Keratinocyte (primary cell): ENCODE data around the gene FHIT. TPM values are rescaled to one million over a fixed set of nuclear protein-coding genes. Genes with fewer than 3 reads are reported as not detected.

Source experiments
- DNase-seq: peaks from one replicate; pipeline ENCODE4 v3.0.0-alpha.2; 2011; ENCODE audit warnings: low read depth, missing footprints, low spot score
- FAIRE-seq: peaks from 2 replicates; lab custom pipeline; 2011; peaks lifted over from hg19 to GRCh38; lab: Jason Lieb, UNC
- H2AFZ ChIP-seq: 2 replicates; pipeline ENCODE4 v1.6.0; 2012; ENCODE audit warnings: low read length, control low read depth, inconsistent platforms; ENCODE audit not compliant: control insufficient read depth
- H3K27ac ChIP-seq: 2 replicates; pipeline ENCODE4 v1.5.1; 2011; ENCODE audit warnings: low read length; ENCODE audit not compliant: control insufficient read depth, insufficient read depth
- H3K27me3 ChIP-seq: 3 replicates; pipeline ENCODE4 v1.6.0; 2011; ENCODE audit warnings: low read length; ENCODE audit not compliant: control insufficient read depth, insufficient read depth; ENCODE audit errors: extremely low read depth
- H3K36me3 ChIP-seq, 2 experiments: 2 replicates in 1 of 2; 3 replicates in 1 of 2; pipeline ENCODE4 v1.5.1; 2011; ENCODE audit warnings: low read length in 2 of 2, mild to moderate bottlenecking in 1 of 2; ENCODE audit not compliant: control insufficient read depth in 2 of 2, insufficient read depth in 2 of 2; ENCODE audit errors: extremely low read depth in 1 of 2
- H3K4me1 ChIP-seq: 3 replicates; pipeline ENCODE4 v1.5.1; 2011; ENCODE audit warnings: low read length; ENCODE audit not compliant: control insufficient read depth, insufficient read depth; ENCODE audit errors: extremely low read depth
- H3K4me2 ChIP-seq: 3 replicates; pipeline ENCODE4 v1.6.0; 2011; ENCODE audit warnings: low read depth, low read length; ENCODE audit not compliant: control insufficient read depth, insufficient read depth; ENCODE audit errors: extremely low read depth
- H3K4me3 ChIP-seq, 3 experiments: fragments of 200-600 bp in 1 of 3; sonication (generic) in 1 of 3; 2 replicates in 2 of 3; 3 replicates in 1 of 3; pipeline ENCODE4 v1.5.1; 2011 to 2016; ENCODE audit warnings: low read length in 3 of 3, mild to moderate bottlenecking in 3 of 3, control low read depth in 2 of 3, inconsistent platforms in 1 of 3, low read depth in 1 of 3, mixed read lengths in 1 of 3, mixed run types in 1 of 3, moderate library complexity in 1 of 3; ENCODE audit not compliant: control insufficient read depth in 2 of 3, insufficient read depth in 2 of 3; ENCODE audit errors: extremely low read depth in 1 of 3
- H3K79me2 ChIP-seq: 2 replicates; pipeline ENCODE4 v1.6.0; 2012; ENCODE audit warnings: low read length; ENCODE audit not compliant: control insufficient read depth, insufficient read depth
- H3K9ac ChIP-seq: 3 replicates; pipeline ENCODE4 v1.6.0; 2011; ENCODE audit warnings: low read length; ENCODE audit not compliant: control insufficient read depth, insufficient read depth; ENCODE audit errors: extremely low read depth
- H3K9me1 ChIP-seq: 3 replicates; pipeline ENCODE4 v1.6.0; 2011; ENCODE audit warnings: low read length; ENCODE audit not compliant: control insufficient read depth, insufficient read depth; ENCODE audit errors: extremely low read depth
- H3K9me3 ChIP-seq: 2 replicates; pipeline ENCODE4 v1.5.1; 2012; ENCODE audit warnings: low read depth, low read length; ENCODE audit not compliant: control insufficient read depth
- H4K20me1 ChIP-seq: 3 replicates; pipeline ENCODE4 v1.6.0; 2011; ENCODE audit warnings: low read length; ENCODE audit not compliant: control insufficient read depth, insufficient read depth; ENCODE audit errors: extremely low read depth
- EZH2 ChIP-seq: IDR thresholded peaks from one replicate; pipeline ENCODE4 v1.6.1; 2012; ENCODE audit warnings: inconsistent platforms, mild to moderate bottlenecking, low read length, moderate library complexity
- dilution Hi-C: fragments of 300-500 bp; cut with MboI; formaldehyde crosslinking; loops from one replicate; pipeline ENCODE4 v1.7.0; 2020; ENCODE audit warnings: low sequenced_read_pairs; ENCODE audit not compliant: extremely low pct_ligation_motif_present
- polyA minus RNA-seq, 3 experiments: library from RNA; depleted of rRNA, polyadenylated mRNA; stranded (reverse); fragments of >200 nt; gene quantifications; 1 replicate in 1 of 3; 2 replicates in 1 of 3; 3 replicates in 1 of 3; pipeline ENCODE4 v1.2.3, GENCODE V29; 2011
- polyA plus RNA-seq, 5 experiments: library from polyadenylated mRNA; depleted of rRNA in 3 of 5; stranded (reverse) in 3 of 5; stranded (forward) in 1 of 5; unstranded in 1 of 5; fragments of >200 nt; gene quantifications; 1 replicate in 1 of 5; 2 replicates in 3 of 5; 3 replicates in 1 of 5; pipeline versions ENCODE4 v1.2.1 to v1.2.3, GENCODE V29; 2011 to 2012; ENCODE audit warnings: missing spikeins in 2 of 5, low read depth in 1 of 5, low replicate concordance in 1 of 5
- TF ChIP-seq, protein P1 (sequence below), 3 experiments: IDR thresholded peaks in 1 of 3; conservative IDR thresholded peaks in 1 of 3; optimal IDR thresholded peaks in 1 of 3; 2 replicates in 2 of 3; 3 replicates in 1 of 3; pipeline versions ENCODE3 to v1.5.1; 2011; ENCODE audit warnings: low read length in 3 of 3, mild to moderate bottlenecking in 3 of 3, moderate library complexity in 2 of 3, control low read depth in 1 of 3, inconsistent platforms in 1 of 3; ENCODE audit not compliant: insufficient read depth in 2 of 3; ENCODE audit errors: extremely low read depth in 1 of 3

Gene FHIT
- polyA plus RNA-seq: 2.2 to 5.0 TPM (median 2.3 TPM) in 3 replicates
- polyA plus RNA-seq (2011; ENCODE audit: low read depth): 8.5 TPM
- 3.5 and 4.4 TPM in 2 replicates for polyA plus RNA-seq (2011; cell fraction: cytosol; rRNA removed)
- polyA plus RNA-seq (2011; cell fraction: nucleus; rRNA removed): 6.3 and 6.8 TPM in 2 replicates
- polyA plus RNA-seq (2012; ENCODE audit: low replicate concordance): 6.6 and 13.2 TPM in 2 replicates
- 5.0 to 5.1 TPM in 2 of 3 replicates, not detected in the other for polyA minus RNA-seq
- 21.7 TPM for polyA minus RNA-seq (2011; cell fraction: cytosol; rRNA and poly(A)+ RNA removed)
- 8.1 and 16.3 TPM in 2 replicates for polyA minus RNA-seq (2011; cell fraction: nucleus; rRNA and poly(A)+ RNA removed)

DNA sequence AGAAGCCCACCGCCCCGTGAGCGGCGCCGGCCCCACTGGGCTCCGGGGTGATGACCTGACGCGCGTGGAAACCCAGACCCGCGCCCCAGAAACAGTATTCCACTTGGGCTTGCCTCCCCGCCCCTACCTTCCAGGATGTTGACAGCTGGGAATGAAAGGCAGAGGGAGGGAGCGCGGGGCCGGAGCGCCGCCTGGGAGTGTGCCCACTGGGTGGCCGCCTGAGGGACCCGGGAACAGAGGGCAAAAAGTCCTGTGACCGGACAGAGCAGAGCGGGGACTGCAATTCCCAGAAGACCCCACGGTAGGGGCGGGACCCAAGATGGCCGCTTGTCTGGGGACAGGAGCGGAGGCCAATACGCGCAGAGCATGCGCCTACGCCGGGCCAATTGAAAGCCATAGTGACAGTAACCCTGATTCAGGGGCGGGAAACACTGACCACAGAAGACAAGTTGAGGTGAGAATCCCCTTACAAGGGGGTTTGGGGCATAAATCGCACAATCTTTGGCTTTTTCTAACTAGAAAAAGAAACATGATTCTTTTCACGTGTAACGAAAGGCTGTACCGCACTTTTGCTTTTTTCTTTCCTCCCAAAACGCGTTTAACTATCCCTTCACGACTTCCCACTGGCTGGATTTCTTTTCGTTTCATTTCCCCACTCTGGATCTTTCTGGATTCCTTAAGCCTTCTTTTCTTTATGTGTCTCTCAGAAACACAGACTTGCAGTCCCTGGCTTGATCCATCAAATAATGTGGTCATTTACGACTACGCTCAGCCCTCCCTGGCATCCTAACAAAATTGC, at the start of gene FHIT:
TSS of gene FHIT (minus strand) at position 279 of the 799 bp plus-strand sequence.
- peak within 1 kb of the TSS; percentile 65 for H3K27ac ChIP-seq
- no peak for TF ChIP-seq EZH2
- TF ChIP-seq, protein P1, sequence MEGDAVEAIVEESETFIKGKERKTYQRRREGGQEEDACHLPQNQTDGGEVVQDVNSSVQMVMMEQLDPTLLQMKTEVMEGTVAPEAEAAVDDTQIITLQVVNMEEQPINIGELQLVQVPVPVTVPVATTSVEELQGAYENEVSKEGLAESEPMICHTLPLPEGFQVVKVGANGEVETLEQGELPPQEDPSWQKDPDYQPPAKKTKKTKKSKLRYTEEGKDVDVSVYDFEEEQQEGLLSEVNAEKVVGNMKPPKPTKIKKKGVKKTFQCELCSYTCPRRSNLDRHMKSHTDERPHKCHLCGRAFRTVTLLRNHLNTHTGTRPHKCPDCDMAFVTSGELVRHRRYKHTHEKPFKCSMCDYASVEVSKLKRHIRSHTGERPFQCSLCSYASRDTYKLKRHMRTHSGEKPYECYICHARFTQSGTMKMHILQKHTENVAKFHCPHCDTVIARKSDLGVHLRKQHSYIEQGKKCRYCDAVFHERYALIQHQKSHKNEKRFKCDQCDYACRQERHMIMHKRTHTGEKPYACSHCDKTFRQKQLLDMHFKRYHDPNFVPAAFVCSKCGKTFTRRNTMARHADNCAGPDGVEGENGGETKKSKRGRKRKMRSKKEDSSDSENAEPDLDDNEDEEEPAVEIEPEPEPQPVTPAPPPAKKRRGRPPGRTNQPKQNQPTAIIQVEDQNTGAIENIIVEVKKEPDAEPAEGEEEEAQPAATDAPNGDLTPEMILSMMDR (optimal IDR thresholded peaks at IDR 0.05 in 1 of 3, IDR thresholded peaks at IDR 0.05 in 1 of 3, conservative IDR thresholded peaks at IDR 0.05 in 1 of 3; ENCODE audit: extremely low read depth in 1 of 3, insufficient read depth in 2 of 3, low read length in 3 of 3): no peak
- no peaks in the 10 kb centered on the region for H4K20me1 ChIP-seq
- H3K4me1 ChIP-seq: peaks cover 17% of the 10 kb centered on the region
- H3K36me3 ChIP-seq: no peaks in the 10 kb centered on the region
- peak within 1 kb of the TSS; percentile 83 for H3K9ac ChIP-seq
- FAIRE-seq: peak; percentile 91
- H3K27me3 ChIP-seq: no peaks in the 10 kb centered on the region
- H3K9me3 ChIP-seq: no peaks in the 10 kb centered on the region
- H3K4me2 ChIP-seq: peak within 1 kb of the TSS; percentile 96
- DNase-seq: peak; percentile 19
- no peaks in the 10 kb centered on the region for H3K9me1 ChIP-seq
- H3K4me3 ChIP-seq: peak within 1 kb of the TSS; percentile 88 to 90 (median 88)
- dilution Hi-C loops: no loop called here
- H2AFZ ChIP-seq: peak within 1 kb of the TSS; percentile 94
- no peaks in the 10 kb centered on the region for H3K79me2 ChIP-seq

DNA sequence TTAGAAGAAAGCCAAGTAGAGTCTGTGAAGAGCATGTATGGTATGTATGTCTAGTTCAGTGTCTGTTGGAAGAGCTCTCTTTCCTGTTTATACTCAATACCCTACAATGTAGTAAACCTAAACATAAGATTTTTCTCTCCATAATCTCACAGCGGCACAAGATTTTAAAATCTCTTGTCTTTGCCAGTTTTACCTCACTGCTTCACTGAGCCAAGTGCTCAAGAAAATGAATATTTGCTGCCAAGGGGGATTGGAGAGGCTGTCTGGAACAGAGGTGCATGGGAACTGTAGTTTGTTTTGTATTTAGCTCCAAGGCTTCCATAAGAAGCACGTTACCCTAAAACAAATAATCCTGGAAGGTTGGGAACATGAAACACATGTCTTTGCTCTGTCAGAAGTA, 49.5 kb upstream of the FHIT start:
- no peaks in the 10 kb centered on the region for H3K36me3 ChIP-seq
- dilution Hi-C loops: no loop called here
- no peak for FAIRE-seq

More for the DNA sequence above, 49.5 kb upstream of the FHIT start:
- DNase-seq: no peak
- H4K20me1 ChIP-seq: no peaks in the 10 kb centered on the region
- H3K4me2 ChIP-seq: no peak overlapping the region
- H3K27ac ChIP-seq: no peak overlapping the region
- H3K4me1 ChIP-seq: no peaks in the 10 kb centered on the region
- H3K9me3 ChIP-seq: no peaks in the 10 kb centered on the region
- H3K4me3 ChIP-seq: no peak overlapping the region
- H3K27me3 ChIP-seq: no peaks in the 10 kb centered on the region
- H3K79me2 ChIP-seq: no peaks in the 10 kb centered on the region
- H3K9ac ChIP-seq: no peak overlapping the region
- TF ChIP-seq, protein P1 (optimal IDR thresholded peaks at IDR 0.05 in 1 of 3, IDR thresholded peaks at IDR 0.05 in 1 of 3, conservative IDR thresholded peaks at IDR 0.05 in 1 of 3; ENCODE audit: extremely low read depth in 1 of 3, insufficient read depth in 2 of 3, low read length in 3 of 3): no peak
- no peak for TF ChIP-seq EZH2
- no peaks in the 10 kb centered on the region for H3K9me1 ChIP-seq
- H2AFZ ChIP-seq: no peak overlapping the region
